HG03521 (cell line): ENCODE measurements around the gene C1QL1.

Experiments used
- ATAC-seq: cut with Tn5 transposase; IDR thresholded peaks from one replicate; pipeline ENCODE4 v1.9.1; 2021; ENCODE audit warnings: mild to moderate bottlenecking, moderate library complexity; ENCODE audit not compliant: unreplicated experiment

C1QL1 gene

GRCh38 chr17:44968225-44969143 is at the start of gene C1QL1:
Gene C1QL1, minus strand, starts transcription at chr17:44968303. Its CDS starts 255 bp downstream, at chr17:44968048.
- ATAC-seq = peak; percentile 74

GRCh38 chr17:45016823-45017222 is 48.7 kb upstream of the C1QL1 start:
- no peak for ATAC-seq

GRCh38 chr17:45016237-45016636 is 48.1 kb upstream of the C1QL1 start:
- no peak for ATAC-seq

- no peak for ATAC-seq
Observed at GRCh38 chr17:45013021-45013997, 45.2 kb upstream of the C1QL1 start.

- no peak for ATAC-seq
Observed at GRCh38 chr17:45011767-45012166, 43.7 kb upstream of the C1QL1 start.

- no peak for ATAC-seq
Observed at GRCh38 chr17:45009676-45010467, 41.8 kb upstream of the C1QL1 start.

- no peak for ATAC-seq
Observed at GRCh38 chr17:45008216-45008615, 40.1 kb upstream of the C1QL1 start.

- ATAC-seq = no peak
Observed at GRCh38 chr17:45006927-45007461, 38.9 kb upstream of the C1QL1 start.

- ATAC-seq = no peak
Observed at GRCh38 chr17:45005700-45006099, 37.6 kb upstream of the C1QL1 start.

- no peak for ATAC-seq
Observed at GRCh38 chr17:45004388-45004787, 36.3 kb upstream of the C1QL1 start.

GRCh38 chr17:45003877-45004276 is 35.8 kb upstream of the C1QL1 start:
- ATAC-seq = no peak

GRCh38 chr17:45001310-45001709 is 33.2 kb upstream of the C1QL1 start:
- ATAC-seq = no peak

GRCh38 chr17:44999433-44999832 is 31.3 kb upstream of the C1QL1 start:
- no peak for ATAC-seq

- no peak for ATAC-seq
Observed at GRCh38 chr17:44998646-44999045, 30.5 kb upstream of the C1QL1 start.

GRCh38 chr17:44997733-44998520 is 29.8 kb upstream of the C1QL1 start:
- ATAC-seq = no peak

- ATAC-seq = no peak
Observed at GRCh38 chr17:44996304-44996703, 28.2 kb upstream of the C1QL1 start.

- no peak for ATAC-seq
Observed at GRCh38 chr17:44995436-44996001, 27.4 kb upstream of the C1QL1 start.

GRCh38 chr17:44992242-44992939 is 24.3 kb upstream of the C1QL1 start:
- no peak for ATAC-seq

- no peak for ATAC-seq
Observed at GRCh38 chr17:44990994-44991393, 22.9 kb upstream of the C1QL1 start.
